ENCODE results near the gene EFCAB13.

The EFCAB13 gene

DNA sequence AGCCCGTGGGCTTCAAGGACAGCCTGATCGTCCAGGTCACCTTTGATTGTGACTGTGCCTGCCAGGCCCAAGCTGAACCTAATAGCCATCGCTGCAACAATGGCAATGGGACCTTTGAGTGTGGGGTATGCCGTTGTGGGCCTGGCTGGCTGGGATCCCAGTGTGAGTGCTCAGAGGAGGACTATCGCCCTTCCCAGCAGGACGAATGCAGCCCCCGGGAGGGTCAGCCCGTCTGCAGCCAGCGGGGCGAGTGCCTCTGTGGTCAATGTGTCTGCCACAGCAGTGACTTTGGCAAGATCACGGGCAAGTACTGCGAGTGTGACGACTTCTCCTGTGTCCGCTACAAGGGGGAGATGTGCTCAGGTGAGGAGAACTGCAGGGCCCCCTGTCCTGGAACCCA, 31.5 kb upstream of the EFCAB13 start:
- no peak for DNase-seq

DNA sequence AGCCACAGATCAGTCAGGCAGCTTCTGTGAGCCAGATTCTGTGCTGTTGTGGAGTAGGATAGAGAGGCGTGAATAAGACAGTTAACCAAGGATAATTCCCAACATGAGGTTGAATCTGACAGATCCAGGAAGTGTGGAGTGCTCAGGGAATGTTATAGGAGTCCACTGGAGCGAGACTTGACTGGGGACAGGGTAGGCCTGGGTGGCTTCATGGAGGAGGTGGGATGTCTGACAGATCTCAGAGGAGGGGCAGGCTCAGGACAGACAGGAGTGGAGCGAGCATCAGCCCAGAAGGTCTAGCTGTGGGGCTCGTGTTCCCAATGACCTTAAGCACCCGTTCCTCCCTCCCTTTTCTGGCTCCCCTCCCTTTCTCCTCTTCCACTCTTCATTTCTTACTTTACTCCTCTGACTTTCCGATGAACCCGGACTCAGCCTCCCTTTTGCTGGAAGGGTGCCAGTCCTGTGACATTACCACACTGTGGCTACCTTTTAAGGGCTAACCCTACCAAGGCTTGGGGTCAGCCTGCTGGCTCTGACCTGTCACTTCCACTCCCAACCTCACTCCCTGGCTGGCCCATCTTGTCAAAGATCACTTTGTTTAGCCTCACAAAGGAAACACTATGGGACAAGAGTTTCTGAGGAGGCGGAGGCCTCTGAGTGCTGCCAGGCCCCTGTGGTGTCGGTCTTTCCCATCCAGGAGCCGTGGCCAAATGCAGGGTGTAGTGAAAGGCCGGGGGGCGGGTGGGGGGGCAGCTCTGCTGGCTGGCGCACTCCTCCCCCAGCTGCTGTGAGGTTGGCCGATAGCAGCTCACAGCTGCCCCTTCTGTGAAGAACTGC, 28.5 kb upstream of the EFCAB13 start:
- DNase-seq, result no peak

DNA sequence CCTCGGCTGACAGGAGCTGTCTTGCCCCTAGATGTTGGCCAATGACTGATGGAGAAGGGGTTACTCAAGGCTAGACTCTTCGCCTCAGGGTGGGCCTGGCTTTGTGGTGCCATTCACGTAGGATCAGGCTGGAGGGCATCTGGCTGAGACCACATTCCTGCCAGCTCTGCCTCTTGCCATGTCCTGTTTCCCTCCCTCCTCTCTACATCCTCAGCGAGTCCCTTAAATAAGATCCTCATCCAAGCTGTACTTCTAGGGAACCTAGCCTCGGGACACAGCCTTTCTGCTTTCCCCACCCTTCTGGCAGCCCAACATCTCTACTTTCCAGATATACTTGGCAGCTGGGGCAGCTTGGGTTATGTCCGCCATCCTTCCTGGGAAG, 27.9 kb upstream of the EFCAB13 start:
- DNase-seq, result no peak

DNA sequence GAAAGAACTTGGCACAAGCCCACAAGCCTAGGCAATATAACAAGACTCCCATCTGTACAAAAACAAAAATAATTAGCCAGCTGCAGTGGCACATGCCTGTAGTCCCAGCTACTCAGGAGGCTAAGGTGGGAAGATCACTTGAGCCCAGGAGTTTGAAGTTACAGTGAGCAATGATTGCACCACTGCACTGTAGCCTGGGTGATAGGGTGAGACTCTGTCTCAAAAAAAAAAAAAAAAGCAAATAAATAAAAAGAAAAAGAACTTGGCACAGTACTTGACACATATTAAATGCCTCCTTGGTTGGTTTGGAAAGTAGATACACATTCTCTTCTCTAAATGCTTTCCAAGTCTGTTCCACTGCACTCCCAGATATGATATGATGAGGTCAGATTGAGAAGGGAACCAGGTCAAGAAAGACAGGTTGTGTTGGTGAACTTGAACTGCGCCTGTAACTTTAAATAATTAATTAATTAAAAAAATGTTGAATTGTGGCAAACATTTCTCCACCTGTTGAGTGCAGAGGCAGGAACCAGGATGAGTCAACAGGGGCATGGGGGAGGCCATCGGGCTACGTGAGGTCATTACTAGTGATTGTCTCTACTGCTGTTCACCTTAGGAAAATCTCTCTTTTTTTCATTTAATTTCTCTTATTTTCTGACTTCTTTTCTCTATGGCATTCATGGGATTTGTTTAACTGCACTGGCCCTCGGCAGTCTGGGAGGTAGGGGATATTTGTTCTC, 25.9 kb upstream of the EFCAB13 start:
- DNase-seq, result peak; percentile 12

DNA sequence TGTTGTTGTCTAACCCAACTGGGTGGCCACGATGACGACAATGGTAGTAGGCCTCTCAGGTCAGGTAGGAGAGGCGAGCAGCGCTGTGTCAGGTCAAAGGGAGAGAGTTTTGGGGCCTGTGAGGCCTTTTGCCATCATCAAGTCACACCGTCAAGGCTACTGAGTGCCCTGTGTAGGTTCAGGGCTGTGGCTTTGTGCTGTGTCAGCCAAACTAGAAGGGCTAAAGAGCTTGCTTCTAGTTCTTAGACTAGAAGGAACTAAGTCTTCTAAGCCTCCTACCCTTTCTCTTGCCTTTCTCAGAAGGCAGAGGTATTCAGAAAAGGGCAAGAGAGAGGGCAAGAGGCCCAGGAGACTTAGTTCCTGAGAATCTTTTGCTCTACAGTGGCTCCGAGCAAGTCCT, 25.0 kb upstream of the EFCAB13 start:
- DNase-seq, result no peak

DNA sequence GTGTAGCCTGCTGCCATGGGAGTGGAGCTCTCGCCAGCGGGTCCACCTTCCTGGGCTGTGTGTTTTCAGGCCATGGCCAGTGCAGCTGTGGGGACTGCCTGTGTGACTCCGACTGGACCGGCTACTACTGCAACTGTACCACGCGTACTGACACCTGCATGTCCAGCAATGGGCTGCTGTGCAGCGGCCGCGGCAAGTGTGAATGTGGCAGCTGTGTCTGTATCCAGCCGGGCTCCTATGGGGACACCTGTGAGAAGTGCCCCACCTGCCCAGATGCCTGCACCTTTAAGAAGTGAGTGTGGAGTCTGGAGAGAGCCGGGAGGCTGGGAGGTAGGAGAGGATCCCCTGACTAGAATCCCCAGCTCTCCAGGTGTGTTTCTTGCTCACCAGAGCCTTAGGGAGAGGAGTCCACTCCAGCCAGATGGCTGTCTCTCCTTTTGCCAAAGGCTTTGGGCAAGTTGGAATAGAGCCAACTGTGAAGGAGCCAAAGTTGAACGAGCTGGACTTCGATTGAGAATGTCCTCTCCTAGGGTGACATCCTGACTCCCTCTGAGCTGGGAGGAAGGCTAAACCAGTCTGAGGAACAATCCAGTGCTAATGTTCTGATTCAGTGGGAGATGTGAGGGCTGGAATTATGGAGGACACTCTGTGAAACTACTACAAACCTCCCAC, 24.4 kb upstream of the EFCAB13 start:
- DNase-seq, result no peak

DNA sequence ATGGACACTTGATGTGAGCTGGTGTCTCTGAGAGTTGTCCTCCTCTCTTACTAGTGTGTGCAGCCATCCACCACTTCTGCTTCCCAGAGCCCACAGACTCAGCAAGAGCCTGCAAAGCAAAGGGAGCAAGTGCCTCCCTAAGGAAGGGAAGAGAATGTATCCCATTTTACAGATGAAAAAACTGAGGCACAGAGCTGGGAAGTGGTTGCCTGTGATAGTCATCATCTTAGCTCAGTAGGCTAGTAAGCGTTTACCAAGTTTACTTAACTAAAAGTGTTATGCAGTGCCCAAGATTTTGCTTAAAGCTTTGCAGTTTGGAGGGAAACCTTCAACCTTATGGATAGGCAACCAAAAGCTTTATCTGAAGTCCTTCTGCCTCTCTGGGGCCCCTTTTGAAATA, 23.0 kb upstream of the EFCAB13 start:
- DNase-seq, result no peak

DNA sequence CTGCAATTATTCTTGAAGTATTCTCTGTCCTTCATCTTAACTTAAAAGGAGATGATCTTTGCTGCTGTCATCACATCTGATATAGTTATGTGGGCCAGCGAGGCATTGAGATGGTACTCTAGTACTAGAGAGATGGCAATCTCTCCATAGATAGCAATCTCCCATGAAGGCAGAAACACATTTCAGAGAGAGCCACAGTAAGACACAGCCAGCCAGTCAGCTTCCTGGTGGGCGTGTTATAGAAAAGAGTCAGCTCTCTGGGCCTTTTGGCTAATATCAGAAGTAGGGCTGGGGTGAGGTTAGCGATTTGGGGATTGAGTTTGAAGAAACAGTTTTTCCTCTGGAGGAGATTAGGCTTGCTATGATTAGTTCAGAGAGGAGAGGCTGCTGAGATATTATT, 22.6 kb upstream of the EFCAB13 start:
- DNase-seq, result no peak

DNA sequence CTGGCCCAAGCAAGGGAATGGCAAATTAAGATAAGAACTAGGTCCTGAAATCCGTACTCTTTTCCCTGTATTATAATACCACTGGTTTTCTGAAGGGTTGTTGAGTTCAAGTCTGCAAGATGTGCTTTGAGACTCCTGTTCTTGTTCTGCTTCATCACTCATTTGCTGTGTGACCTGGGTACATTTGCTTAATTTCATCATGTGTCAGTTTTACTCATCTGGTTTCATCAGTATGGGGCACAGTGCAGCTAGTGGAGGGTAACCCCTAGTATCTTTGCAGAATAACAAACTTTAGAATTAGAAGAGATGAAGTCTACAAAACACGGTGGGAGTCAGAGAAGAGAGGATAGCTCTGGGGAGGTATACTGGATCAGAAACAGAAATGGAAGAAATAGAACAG, 21.9 kb upstream of the EFCAB13 start:
- no peak for DNase-seq

DNA sequence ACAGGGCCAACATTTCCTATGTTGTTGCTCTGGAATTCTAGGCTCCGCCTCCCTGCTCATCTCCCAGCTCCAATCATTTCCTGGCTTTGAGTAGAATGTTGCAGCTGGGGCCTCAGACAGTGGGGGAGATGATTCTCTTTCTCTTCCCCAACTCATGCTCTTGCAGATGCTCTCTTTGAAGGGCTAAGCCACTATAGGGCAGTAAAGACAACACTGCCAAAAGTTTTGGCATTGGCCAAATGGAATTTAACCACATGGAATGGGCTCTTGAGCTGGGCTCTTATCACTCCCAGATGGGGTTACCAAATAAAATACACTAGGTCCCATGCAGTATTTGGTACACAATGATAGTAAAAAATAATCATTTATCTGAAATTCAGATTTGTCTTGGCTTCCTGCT, 19.6 kb upstream of the EFCAB13 start:
- no peak for DNase-seq

DNA sequence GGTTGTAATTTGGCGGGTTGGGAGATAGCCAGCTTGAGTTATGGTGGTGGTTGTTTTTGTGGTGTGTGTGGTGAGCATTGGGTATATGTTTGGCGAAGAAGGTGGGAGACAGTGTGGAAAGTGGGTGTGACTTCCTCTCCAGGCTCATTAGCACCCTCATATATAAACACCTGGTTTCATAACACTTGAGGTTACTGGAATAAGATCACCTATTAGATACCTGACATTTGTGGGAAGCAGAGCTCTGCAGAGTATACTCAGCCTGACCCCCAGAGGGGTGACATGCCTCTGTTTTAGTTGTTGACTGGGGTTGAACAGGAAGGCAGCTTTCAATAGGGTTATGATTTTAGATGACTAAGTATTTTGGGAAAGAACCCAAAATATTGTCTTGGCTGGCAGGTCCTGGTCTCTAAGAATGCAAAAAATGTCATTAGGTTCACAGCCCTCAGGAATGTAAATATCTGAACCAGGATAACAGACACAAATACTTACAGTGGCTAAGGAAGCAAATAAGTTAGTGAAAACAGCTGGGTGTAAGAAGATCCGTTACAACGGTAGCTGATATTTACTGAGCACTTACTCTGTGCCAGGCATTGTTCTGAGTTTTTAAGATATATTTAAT, 18.3 kb upstream of the EFCAB13 start:
- DNase-seq, result no peak

DNA sequence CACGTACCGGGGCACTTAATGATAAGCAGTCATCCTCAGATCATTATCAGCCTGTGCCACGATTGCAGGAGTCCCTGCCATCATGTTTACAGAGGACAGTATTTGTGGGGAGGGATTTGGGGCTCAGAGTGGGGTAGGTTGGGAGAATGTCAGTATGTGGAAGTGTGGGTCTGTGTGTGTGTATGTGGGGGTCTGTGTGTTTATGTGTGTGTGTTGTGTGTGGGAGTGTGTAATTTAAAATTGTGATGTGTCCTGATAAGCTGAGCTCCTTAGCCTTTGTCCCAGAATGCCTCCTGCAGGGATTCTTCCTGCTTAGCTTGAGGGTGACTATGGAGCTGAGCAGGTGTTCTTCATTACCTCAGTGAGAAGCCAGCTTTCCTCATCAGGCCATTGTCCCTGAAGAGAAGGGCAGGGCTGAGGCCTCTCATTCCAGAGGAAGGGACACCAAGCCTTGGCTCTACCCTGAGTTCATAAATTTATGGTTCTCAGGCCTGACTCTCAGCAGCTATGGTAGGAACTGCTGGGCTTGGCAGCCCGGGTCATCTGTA, 13.5 kb upstream of the EFCAB13 start:
- no peak for DNase-seq

DNA sequence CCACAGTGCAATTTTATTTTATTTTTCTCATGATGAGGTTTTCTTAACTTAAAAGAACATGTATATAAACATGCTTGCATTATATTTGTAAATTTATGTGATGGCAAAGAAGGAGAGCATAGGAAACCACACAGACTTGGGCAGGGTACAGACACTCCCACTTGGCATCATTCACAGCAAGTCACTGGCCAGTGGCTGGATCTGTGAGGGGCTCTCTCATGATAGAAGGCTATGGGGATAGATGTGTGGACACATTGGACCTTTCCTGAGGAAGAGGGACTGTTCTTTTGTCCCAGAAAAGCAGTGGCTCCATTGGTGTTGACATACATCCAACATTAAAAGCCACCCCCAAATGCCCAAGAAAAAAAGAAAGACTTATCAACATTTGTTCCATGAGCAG, 12.3 kb upstream of the EFCAB13 start:
- DNase-seq, result no peak

DNA sequence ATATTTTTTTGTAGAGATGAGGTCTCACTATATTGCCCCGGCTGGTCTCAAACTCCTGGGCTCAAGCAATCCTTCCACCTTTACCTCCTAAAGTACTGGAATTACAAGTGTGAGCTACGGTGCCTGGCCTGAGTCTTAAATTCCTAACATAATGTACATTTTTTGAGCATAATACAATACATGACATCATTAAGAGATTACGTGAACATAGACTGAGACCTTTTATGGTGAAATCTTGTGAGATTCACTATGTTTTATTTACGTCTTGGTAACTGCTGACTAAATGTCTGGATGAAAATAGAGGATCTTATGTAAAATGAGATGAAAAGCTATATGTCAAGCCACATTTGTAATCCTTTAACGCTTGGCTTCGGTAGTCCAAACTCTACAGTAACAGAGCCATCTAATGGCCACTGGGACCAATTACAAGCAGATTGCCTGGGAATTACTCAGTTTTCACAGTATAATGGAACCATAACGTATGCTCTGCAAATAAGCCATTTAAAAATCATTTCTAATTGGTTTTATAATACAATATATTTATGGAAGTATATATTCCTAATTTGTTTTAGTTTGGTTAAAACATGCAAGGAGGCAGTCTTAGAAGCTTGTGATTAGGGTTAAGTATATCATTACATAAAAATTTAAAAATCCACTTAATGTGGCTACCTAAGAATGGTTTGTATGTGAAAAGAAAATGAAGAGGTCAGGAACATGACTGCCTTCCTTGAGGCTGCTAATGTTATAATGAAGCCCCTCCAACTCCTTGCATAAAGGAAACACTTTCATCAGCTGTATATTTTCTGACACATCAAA, 8.1 kb upstream of the EFCAB13 start:
- DNase-seq, result peak; percentile 68

DNA sequence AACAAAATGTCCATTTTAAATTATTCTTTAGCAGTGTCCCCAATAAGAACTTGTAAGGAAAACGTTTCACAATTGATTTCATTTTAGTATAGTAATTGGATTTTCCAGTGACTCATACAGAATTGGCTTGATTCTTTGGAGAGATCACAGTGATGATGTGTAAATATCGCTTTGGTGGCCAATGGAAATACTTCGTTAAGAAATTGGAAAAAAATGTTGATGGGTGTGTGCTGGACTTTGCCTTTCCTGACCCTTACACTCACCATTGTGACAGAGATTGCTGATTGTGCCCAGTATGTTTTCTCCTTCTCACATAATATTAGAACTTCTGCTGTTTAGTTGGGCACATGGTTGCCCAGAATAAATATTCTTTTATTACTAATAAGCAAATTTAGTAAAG, 7.4 kb upstream of the EFCAB13 start:
- DNase-seq, result no peak

DNA sequence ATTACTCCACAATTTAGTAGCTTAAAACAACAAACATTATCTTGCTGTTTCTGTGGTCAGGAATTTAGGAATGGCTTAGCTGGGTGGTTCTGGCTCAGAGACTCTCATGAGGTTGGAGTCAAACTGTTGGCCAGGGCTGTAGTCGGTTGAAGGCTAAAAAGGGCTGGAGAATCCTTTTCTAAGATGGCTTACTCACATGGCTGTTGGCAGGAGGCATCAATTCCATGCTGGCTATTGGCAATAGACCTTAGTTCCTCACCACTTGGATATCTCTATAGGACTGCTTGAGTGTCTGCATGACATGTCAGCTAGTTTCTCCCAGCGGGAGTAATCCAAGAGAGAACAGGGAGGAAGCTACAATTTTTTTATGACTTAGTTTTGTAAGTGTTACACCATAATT, 6.6 kb upstream of the EFCAB13 start:
- DNase-seq, result no peak

DNA sequence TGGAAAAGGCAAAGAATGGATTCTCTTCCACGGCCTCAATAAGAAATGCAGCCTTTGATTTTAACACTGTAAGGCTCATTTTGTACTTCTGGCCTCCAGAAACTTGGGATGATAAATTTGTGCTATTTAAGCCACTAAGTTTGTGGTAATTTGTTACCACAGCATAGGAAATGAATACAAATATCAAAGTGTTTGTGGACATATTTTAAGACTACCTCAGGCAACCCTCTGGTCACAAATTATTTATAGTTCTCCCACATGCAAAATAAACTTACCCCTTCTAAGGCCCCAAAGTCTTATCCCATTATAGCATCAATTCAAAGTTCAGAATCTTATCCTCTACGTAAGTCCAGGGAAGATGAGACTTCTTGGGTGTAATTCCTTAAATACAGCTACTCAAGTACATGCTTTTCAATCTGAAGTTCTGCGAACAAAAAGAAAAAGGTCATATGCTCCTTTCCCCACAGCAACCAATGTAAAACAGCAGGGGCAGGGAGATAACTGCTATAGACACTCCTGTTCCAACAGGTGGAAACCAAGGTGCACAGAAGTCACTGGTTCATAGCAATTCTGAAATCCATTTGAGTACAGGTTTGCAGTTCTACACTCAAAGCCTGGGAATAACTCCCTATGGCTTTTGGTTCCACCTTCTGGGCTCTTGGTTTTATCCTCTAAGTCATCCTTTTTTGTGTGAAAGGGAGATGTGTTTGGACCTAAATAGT, 5.4 kb upstream of the EFCAB13 start:
- DNase-seq, result no peak

DNA sequence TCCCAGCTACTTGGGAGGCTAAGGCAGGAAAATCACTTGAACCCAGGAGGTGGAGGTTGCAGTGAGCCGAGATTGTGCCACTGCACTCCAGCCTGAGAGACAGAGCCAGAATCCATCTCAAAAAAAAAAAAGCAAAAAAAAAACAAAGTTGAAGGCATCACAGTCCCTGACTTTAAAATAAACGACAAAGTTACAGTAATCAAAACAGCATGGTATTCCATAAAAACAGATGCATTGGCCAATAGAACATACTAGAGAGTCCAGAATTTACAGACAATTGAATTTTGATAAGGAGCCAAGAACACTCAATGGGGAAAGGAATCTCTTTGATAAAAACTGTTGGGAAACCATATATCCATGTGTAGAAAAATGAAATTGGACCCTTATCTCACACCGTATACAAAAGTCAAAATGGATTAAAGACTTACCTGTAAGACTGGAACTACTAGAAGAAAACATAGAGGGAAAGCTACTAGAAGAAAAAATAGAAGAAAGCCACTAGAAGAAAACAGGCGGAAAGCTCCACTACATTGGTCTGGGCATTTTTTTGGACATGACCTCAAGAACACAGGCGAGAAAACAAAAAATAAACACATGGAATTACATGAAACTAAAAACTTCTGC, 2.8 kb upstream of the EFCAB13 start:
- DNase-seq, result no peak

DNA sequence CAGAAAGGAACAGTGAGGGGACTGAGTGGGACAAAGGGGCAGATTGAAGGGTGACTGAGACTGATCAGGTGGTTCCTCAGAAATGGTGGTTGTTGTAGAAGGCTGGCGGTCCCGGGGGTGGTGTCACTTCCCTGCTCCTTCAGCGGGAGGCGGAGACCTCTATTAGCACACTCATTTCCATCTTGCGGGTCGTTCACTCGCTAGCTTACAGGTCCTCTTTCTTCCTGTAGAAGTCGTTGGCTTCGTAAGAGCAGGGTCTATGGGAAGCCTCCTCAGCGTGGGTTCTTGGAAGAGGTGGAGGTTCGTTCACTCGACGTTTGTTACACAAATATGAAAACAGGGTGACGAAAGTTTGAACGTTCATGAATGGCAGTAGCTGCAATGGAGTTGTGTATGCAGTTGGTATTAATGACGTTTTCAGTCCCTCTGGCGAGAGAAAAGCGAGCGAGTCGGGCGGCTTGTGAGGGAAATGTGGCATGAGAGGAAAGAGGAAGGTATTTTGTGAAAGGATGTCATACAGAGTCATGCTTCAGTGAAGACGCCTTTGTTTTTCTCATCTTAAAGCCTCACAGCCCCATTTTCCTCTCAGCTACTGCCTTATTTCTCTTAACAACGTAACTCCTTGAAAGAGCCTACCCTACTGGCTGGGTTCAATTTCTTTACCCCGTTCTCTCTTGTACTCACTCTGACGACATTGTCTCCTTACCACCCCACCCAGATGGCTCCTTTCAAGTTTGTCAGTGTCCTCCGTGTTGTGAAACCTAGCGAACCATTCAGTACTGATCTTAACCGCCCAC, 667 bp downstream of the EFCAB13 start:
- no peak for DNase-seq

DNA sequence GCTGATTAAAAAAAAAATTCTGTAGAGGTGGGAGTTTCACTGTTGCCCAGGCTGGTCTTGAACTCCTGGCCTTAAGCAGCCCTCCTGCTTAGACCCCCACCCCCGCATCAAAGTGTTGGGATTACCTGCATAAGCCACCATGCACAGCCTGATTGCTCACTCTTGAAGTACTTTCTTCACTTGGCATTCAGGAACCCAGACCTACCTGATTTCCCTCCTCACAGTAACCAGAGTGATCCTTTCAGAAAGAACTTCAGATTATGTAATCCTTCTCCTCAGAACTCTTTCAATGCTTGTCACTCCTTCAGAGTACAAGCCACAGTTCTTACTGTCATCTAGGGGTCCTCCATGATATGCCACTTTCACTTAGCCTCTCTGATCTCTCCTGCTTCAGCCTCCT, 1.4 kb downstream of the EFCAB13 start:
- no peak for DNase-seq
